ENCODE results near the gene SMARCAD1.
"Not testable (repeated sequence)": the region's sequence is repeated elsewhere in the genome, so short reads cannot be mapped to it uniquely, and the experiment has no call there.

SMARCAD1 gene

GRCh38 chr4:94284889-94285288 is 77.2 kb downstream of the SMARCAD1 start:
- no peaks in the 10 kb centered on the region for H3K9me3 ChIP-seq (ENCODE audit: control insufficient read depth, low read length)
- DNase-seq = no peak
- H3K27ac ChIP-seq (ENCODE audit: insufficient read depth, low read length, poor library complexity, severe bottlenecking) = no peak overlapping the region
- no peaks in the 10 kb centered on the region for H3K27me3 ChIP-seq (replicated peaks; ENCODE audit: control insufficient read depth, insufficient read depth, low read length, poor library complexity, severe bottlenecking)
- no peaks in the 10 kb centered on the region for H3K4me1 ChIP-seq (ENCODE audit: control insufficient read depth, insufficient read depth, low read length, poor library complexity, severe bottlenecking)
- no peak overlapping the region for H3K4me3 ChIP-seq (ENCODE audit: insufficient read depth, low read depth, low read length, poor library complexity, severe bottlenecking)
- H3K36me3 ChIP-seq (ENCODE audit: control insufficient read depth, insufficient read depth, low read length) = peaks cover 30% of the 10 kb centered on the region

DNA sequence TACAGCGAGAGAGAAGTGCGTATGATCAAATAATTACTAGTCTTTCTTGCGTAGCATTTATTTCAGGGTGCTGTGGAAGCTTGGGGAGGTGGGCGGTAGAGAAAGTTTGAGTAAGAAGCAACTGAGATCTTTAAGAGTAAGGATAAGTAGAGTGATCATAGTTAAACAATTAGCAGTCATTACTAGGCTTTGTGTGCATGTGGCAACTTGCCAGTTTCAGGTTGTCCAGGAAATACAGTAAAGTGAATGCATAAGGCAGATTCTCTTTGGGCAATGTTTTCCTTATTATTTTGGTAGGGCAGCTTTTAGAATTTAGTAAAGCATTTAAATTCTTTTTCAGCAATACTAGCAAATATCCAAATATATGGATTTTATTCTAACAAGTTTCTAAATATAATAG is 78.0 kb downstream of the SMARCAD1 start:
- Histone ChIP-seq H3K4me1 (ENCODE audit: control insufficient read depth, insufficient read depth, low read length, poor library complexity, severe bottlenecking) (no peaks in the 10 kb centered on the region), H3K27ac (ENCODE audit: insufficient read depth, low read length, poor library complexity, severe bottlenecking) (no peak overlapping the region), H3K27me3 (replicated peaks; ENCODE audit: control insufficient read depth, insufficient read depth, low read length, poor library complexity, severe bottlenecking) (no peaks in the 10 kb centered on the region), H3K9me3 (ENCODE audit: control insufficient read depth, low read length) (no peaks in the 10 kb centered on the region), H3K4me3 (ENCODE audit: insufficient read depth, low read depth, low read length, poor library complexity, severe bottlenecking) (no peak overlapping the region), H3K36me3 (ENCODE audit: control insufficient read depth, insufficient read depth, low read length) (peaks cover 28% of the 10 kb centered on the region)
- DNase-seq = no peak

- Histone ChIP-seq H3K4me1 (ENCODE audit: control insufficient read depth, insufficient read depth, low read length, poor library complexity, severe bottlenecking) (no peaks in the 10 kb centered on the region), H3K9me3 (ENCODE audit: control insufficient read depth, low read length) (no peaks in the 10 kb centered on the region), H3K27ac (ENCODE audit: insufficient read depth, low read length, poor library complexity, severe bottlenecking) (no peak overlapping the region), H3K27me3 (replicated peaks; ENCODE audit: control insufficient read depth, insufficient read depth, low read length, poor library complexity, severe bottlenecking) (no peaks in the 10 kb centered on the region), H3K4me3 (ENCODE audit: insufficient read depth, low read depth, low read length, poor library complexity, severe bottlenecking) (no peak overlapping the region), H3K36me3 (ENCODE audit: control insufficient read depth, insufficient read depth, low read length) (peaks cover 3% of the 10 kb centered on the region)
- no peak for DNase-seq
Measured at GRCh38 chr4:94290245-94290644, 82.6 kb downstream of the SMARCAD1 start.

- H3K4me1 ChIP-seq (ENCODE audit: control insufficient read depth, insufficient read depth, low read length, poor library complexity, severe bottlenecking); H3K27ac ChIP-seq (ENCODE audit: insufficient read depth, low read length, poor library complexity, severe bottlenecking); H3K27me3 ChIP-seq (replicated peaks; ENCODE audit: control insufficient read depth, insufficient read depth, low read length, poor library complexity, severe bottlenecking); H3K9me3 ChIP-seq (ENCODE audit: control insufficient read depth, low read length); DNase-seq; H3K36me3 ChIP-seq (ENCODE audit: control insufficient read depth, insufficient read depth, low read length); H3K4me3 ChIP-seq (ENCODE audit: insufficient read depth, low read depth, low read length, poor library complexity, severe bottlenecking): not testable (repeated sequence)
Measured at GRCh38 chr4:94293981-94294380, 86.3 kb downstream of the SMARCAD1 start.

DNA sequence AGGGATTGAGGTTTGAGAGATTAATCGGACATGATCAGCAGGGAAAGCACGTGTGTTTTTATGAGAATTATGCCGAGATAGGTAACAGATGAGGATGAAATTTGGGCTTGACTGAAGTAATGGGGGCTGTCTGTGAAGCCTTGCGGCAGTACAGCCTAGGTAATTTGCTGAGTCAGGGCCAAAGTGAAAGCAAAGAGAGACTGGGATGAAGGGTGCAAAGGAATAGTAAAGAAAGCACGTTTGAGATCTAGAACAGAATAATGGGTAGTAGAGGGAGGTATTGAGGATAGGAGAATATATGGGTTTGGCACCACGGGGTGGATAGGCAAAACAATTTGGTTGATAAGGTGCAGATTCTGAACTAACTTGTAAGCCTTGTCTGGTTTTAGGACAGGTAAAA is 87.8 kb downstream of the SMARCAD1 start:
- not testable (repeated sequence) for H3K27ac ChIP-seq (ENCODE audit: insufficient read depth, low read length, poor library complexity, severe bottlenecking); DNase-seq; H3K27me3 ChIP-seq (replicated peaks; ENCODE audit: control insufficient read depth, insufficient read depth, low read length, poor library complexity, severe bottlenecking); H3K4me3 ChIP-seq (ENCODE audit: insufficient read depth, low read depth, low read length, poor library complexity, severe bottlenecking); H3K36me3 ChIP-seq (ENCODE audit: control insufficient read depth, insufficient read depth, low read length); H3K4me1 ChIP-seq (ENCODE audit: control insufficient read depth, insufficient read depth, low read length, poor library complexity, severe bottlenecking); H3K9me3 ChIP-seq (ENCODE audit: control insufficient read depth, low read length)

DNA sequence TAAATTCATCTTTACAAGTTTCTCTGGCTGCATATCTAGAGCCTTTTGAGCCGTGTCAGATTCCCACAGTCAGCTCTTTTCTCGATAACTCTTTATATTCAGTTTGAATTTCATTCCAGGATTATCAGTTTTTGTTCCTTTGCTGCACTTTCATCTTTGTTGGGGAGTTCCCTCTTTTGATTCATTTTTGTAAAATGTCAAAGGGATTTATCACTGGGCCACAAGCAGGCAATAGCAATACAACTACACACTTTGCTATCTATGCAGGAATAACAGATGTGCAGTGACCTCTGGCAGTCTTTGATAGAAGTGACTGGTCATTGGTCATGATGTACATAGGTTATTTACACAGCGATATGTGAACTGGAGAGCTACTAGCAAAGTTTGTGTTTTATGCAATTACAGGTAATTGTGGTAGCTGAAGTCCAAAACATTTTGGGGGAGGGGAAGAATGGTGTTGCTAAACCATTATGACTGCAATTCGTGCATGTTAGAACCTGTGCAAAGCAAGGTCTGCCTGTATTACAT is 91.1 kb downstream of the SMARCAD1 start:
- Histone ChIP-seq H3K4me1 (ENCODE audit: control insufficient read depth, insufficient read depth, low read length, poor library complexity, severe bottlenecking) (no peaks in the 10 kb centered on the region), H3K9me3 (ENCODE audit: control insufficient read depth, low read length) (no peaks in the 10 kb centered on the region), H3K36me3 (ENCODE audit: control insufficient read depth, insufficient read depth, low read length) (no peaks in the 10 kb centered on the region), H3K27me3 (replicated peaks; ENCODE audit: control insufficient read depth, insufficient read depth, low read length, poor library complexity, severe bottlenecking) (no peaks in the 10 kb centered on the region), H3K27ac (ENCODE audit: insufficient read depth, low read length, poor library complexity, severe bottlenecking) (no peak overlapping the region), H3K4me3 (ENCODE audit: insufficient read depth, low read depth, low read length, poor library complexity, severe bottlenecking) (no peak overlapping the region)
- DNase-seq = no peak

GRCh38 chr4:94302191-94302590 is 94.5 kb downstream of the SMARCAD1 start:
- no peaks in the 10 kb centered on the region for H3K27me3 ChIP-seq (replicated peaks; ENCODE audit: control insufficient read depth, insufficient read depth, low read length, poor library complexity, severe bottlenecking)
- DNase-seq = no peak
- H3K4me3 ChIP-seq (ENCODE audit: insufficient read depth, low read depth, low read length, poor library complexity, severe bottlenecking) = no peak overlapping the region
- H3K27ac ChIP-seq (ENCODE audit: insufficient read depth, low read length, poor library complexity, severe bottlenecking) = no peak overlapping the region
- H3K4me1 ChIP-seq (ENCODE audit: control insufficient read depth, insufficient read depth, low read length, poor library complexity, severe bottlenecking) = no peaks in the 10 kb centered on the region
- H3K9me3 ChIP-seq (ENCODE audit: control insufficient read depth, low read length) = no peaks in the 10 kb centered on the region
- no peaks in the 10 kb centered on the region for H3K36me3 ChIP-seq (ENCODE audit: control insufficient read depth, insufficient read depth, low read length)

DNA sequence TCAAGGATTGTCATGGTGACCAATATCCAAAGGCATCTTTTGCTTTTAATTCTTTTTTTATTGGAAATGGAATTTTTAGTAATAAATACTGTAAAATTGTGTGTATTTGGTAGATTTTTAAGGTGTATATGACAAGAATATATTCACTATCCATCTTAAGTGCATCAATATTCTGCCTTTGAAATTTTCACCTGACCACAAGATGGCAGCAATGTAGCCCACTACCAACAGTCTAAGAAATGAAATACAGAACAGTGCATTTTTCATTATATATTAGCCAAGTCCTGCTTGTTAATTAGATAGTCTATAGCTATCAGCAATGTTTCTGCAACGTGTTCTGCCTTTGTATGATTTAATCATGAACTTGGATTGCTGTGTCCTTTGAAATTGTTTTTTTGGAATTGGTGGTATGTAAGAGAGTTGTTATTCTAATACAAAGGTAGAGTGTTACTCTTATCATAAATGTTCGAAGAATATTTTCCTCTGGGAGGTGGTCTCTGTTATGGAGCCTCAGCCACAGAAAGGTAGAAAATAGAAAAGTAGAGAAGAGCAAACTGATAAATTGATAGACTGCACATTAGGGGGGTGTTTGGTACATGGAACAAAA is 96.8 kb downstream of the SMARCAD1 start:
- DNase-seq = no peak
- Histone ChIP-seq H3K36me3 (ENCODE audit: control insufficient read depth, insufficient read depth, low read length) (no peaks in the 10 kb centered on the region), H3K4me3 (ENCODE audit: insufficient read depth, low read depth, low read length, poor library complexity, severe bottlenecking) (no peak overlapping the region), H3K4me1 (ENCODE audit: control insufficient read depth, insufficient read depth, low read length, poor library complexity, severe bottlenecking) (no peaks in the 10 kb centered on the region), H3K27ac (ENCODE audit: insufficient read depth, low read length, poor library complexity, severe bottlenecking) (no peak overlapping the region), H3K9me3 (ENCODE audit: control insufficient read depth, low read length) (no peaks in the 10 kb centered on the region), H3K27me3 (replicated peaks; ENCODE audit: control insufficient read depth, insufficient read depth, low read length, poor library complexity, severe bottlenecking) (no peaks in the 10 kb centered on the region)

- H3K27me3 ChIP-seq (replicated peaks; ENCODE audit: control insufficient read depth, insufficient read depth, low read length, poor library complexity, severe bottlenecking) = no peaks in the 10 kb centered on the region
- no peak overlapping the region for H3K4me3 ChIP-seq (ENCODE audit: insufficient read depth, low read depth, low read length, poor library complexity, severe bottlenecking)
- DNase-seq = no peak
- no peaks in the 10 kb centered on the region for H3K9me3 ChIP-seq (ENCODE audit: control insufficient read depth, low read length)
- H3K27ac ChIP-seq (ENCODE audit: insufficient read depth, low read length, poor library complexity, severe bottlenecking) = no peak overlapping the region
- H3K36me3 ChIP-seq (ENCODE audit: control insufficient read depth, insufficient read depth, low read length) = no peaks in the 10 kb centered on the region
- H3K4me1 ChIP-seq (ENCODE audit: control insufficient read depth, insufficient read depth, low read length, poor library complexity, severe bottlenecking) = no peaks in the 10 kb centered on the region
Measured at GRCh38 chr4:94305466-94306225, 98.0 kb downstream of the SMARCAD1 start.

DNA sequence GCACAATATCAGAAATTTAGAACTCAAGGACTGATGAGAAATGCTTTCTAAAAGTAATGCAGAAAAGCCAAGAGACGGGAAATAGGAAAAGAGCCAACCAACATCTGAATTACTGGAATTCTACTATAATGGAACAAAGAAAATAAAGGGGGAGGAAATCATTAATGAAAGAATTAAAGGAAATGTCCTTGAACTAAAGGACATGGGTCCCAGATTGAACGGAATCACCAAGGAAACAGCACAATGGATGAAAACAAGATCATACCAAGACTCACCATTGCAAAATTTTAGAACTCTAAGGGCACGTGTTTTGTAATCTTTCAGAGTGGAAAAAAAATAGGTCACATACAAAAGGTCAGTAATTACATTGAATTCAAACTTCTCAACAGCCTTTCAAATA is 99.0 kb downstream of the SMARCAD1 start:
- Histone ChIP-seq H3K4me3 (ENCODE audit: insufficient read depth, low read depth, low read length, poor library complexity, severe bottlenecking) (no peak overlapping the region), H3K27me3 (replicated peaks; ENCODE audit: control insufficient read depth, insufficient read depth, low read length, poor library complexity, severe bottlenecking) (no peaks in the 10 kb centered on the region), H3K36me3 (ENCODE audit: control insufficient read depth, insufficient read depth, low read length) (no peaks in the 10 kb centered on the region), H3K27ac (ENCODE audit: insufficient read depth, low read length, poor library complexity, severe bottlenecking) (no peak overlapping the region), H3K9me3 (ENCODE audit: control insufficient read depth, low read length) (no peaks in the 10 kb centered on the region), H3K4me1 (ENCODE audit: control insufficient read depth, insufficient read depth, low read length, poor library complexity, severe bottlenecking) (no peaks in the 10 kb centered on the region)
- no peak for DNase-seq
